ENCODE measurements around the gene NRF1. TPM values are rescaled to one million over a fixed set of nuclear protein-coding genes. Genes with fewer than 3 reads are reported as not detected.

NRF1 gene
- total and polyA plus RNA-seq, 4 donors, result 6.9 to 33.3 (median 14.8) TPM

DNA sequence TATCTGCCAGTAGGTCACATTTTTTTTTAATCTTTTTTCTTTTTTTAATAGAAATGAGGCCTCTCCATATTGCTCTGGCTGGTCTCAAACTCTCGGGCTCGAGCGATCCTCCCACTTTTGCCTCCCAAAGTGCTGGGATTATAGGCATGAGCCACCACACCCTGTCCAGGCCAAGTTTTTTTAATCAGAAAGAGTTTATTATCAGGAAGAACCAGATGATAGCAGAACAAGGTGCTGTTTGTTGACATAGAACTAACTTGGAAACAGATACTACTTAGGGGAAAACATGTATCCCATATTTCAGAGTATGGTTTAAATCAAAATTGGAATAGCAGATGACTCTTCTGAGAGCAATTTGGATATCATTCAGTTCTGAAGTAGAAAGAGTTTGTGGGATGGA is 118.6 kb downstream of the NRF1 start:
- Histone ChIP-seq H3K9me3 (ENCODE audit: control insufficient read depth in 4 of 4, insufficient read depth in 3 of 4, low read length in 3 of 4) (no peaks in the 10 kb centered on the region), H3K27me3 (ENCODE audit: control insufficient read depth in 3 of 3, insufficient read depth in 3 of 3, low read length in 2 of 3) (no peaks in the 10 kb centered on the region), H3K9ac (ENCODE audit: insufficient read depth in 1 of 2, low read length in 2 of 2) (no peak overlapping the region), H3K36me3 (ENCODE audit: control insufficient read depth in 4 of 4, insufficient read depth in 4 of 4, low read length in 4 of 4) (peaks cover 26 to 33% (median 30%) of the 10 kb centered on the region in 4 donors), H3K4me3 (no peak overlapping the region), H3K27ac (ENCODE audit: low read depth in 1 of 2, low read length in 1 of 2) (no peak overlapping the region), H3K4me1 (ENCODE audit: control insufficient read depth in 5 of 5, insufficient read depth in 5 of 5, low read length in 5 of 5) (peaks cover 0 to 9% (median 0%) of the 10 kb centered on the region in 5 donors)
- TF ChIP-seq, protein P1, sequence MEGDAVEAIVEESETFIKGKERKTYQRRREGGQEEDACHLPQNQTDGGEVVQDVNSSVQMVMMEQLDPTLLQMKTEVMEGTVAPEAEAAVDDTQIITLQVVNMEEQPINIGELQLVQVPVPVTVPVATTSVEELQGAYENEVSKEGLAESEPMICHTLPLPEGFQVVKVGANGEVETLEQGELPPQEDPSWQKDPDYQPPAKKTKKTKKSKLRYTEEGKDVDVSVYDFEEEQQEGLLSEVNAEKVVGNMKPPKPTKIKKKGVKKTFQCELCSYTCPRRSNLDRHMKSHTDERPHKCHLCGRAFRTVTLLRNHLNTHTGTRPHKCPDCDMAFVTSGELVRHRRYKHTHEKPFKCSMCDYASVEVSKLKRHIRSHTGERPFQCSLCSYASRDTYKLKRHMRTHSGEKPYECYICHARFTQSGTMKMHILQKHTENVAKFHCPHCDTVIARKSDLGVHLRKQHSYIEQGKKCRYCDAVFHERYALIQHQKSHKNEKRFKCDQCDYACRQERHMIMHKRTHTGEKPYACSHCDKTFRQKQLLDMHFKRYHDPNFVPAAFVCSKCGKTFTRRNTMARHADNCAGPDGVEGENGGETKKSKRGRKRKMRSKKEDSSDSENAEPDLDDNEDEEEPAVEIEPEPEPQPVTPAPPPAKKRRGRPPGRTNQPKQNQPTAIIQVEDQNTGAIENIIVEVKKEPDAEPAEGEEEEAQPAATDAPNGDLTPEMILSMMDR (IDR thresholded peaks at IDR 0.05; ENCODE audit: control extremely low read depth, extremely low read depth), result no peak
- 98 to 99% methylated on average over 3 of the region's 3 CpGs for WGBS, 2 donors
- ATAC-seq (ENCODE audit: insufficient read depth, low FRiP score) (no peak), DNase-seq (no peak)

DNA sequence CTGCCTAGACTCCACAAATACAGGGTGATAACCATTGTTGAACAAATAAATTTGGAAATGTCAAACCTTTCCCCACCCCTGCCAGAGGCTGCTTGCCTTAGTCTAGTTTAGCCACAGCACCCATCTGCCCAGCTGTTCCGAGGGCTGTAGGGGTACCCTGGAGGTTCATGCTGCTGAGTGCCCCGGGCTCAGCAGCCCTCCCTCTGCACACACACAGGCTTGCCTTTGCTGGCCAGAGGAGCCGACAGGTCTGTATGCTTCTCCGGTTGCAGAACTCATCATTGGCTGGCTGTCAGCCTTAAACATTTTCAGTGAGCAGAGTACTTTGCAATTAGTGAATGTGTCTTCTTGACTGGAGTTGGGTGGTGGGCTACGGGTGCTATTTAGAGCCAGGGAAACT is 122.9 kb downstream of the NRF1 start:
- DNase-seq, result no peak
- peaks cover 16 to 34% (median 18%) of the 10 kb centered on the region in 4 donors for H3K36me3 ChIP-seq (ENCODE audit: control insufficient read depth in 4 of 4, insufficient read depth in 4 of 4, low read length in 4 of 4)
- 91 to 92% methylated on average over 5 of the region's 5 CpGs for WGBS, 2 donors

DNA sequence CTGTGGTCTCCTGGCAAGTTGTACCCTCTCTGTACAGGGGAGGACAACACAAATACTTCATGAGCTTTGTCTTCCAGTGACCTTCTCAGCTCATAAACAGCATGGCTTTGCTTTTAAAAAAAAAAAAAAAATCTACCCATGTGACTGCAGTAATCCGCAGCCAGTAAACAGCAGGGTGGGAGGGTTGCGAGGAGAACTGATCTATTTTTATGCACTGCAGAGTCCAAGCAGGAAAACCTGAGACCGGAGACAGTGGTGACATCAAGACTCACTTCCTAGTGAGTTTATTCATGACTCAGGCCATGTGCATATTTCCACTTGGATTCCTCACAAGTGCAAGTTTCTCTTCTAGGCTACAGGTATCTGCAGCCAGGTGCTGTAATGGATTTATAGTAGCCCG is 127.9 kb downstream of the NRF1 start:
- 72% methylated on average over 4 of the region's 4 CpGs for WGBS, 2 donors
- ATAC-seq (ENCODE audit: insufficient read depth, low FRiP score) (no peak), DNase-seq (peak in 2 of 3 donors; percentile 14 to 55)
- H3K4me1 ChIP-seq (ENCODE audit: control insufficient read depth in 5 of 5, insufficient read depth in 5 of 5, low read length in 5 of 5), result peaks cover 0 to 12% (median 0%) of the 10 kb centered on the region in 5 donors
- TF ChIP-seq, protein P1 (IDR thresholded peaks at IDR 0.05; ENCODE audit: control extremely low read depth, extremely low read depth), result no peak
- no peak overlapping the region for H3K9ac ChIP-seq (ENCODE audit: insufficient read depth in 1 of 2, low read length in 2 of 2)
- H3K4me3 ChIP-seq, result no peak overlapping the region
- no peaks in the 10 kb centered on the region for H3K9me3 ChIP-seq (ENCODE audit: control insufficient read depth in 4 of 4, insufficient read depth in 3 of 4, low read length in 3 of 4)
- peaks cover 5 to 17% (median 9%) of the 10 kb centered on the region in 4 donors for H3K36me3 ChIP-seq (ENCODE audit: control insufficient read depth in 4 of 4, insufficient read depth in 4 of 4, low read length in 4 of 4)
- no peaks in the 10 kb centered on the region for H3K27me3 ChIP-seq (ENCODE audit: control insufficient read depth in 3 of 3, insufficient read depth in 3 of 3, low read length in 2 of 3)
- peak overlapping the region in 1 of 2 donors; percentile 58 for H3K27ac ChIP-seq (ENCODE audit: low read depth in 1 of 2, low read length in 1 of 2)

More for the DNA sequence above, 122.9 kb downstream of the NRF1 start:
- TF ChIP-seq, protein P1 (IDR thresholded peaks at IDR 0.05; ENCODE audit: control extremely low read depth, extremely low read depth), result no peak
- no peaks in the 10 kb centered on the region for H3K9me3 ChIP-seq (ENCODE audit: control insufficient read depth in 4 of 4, insufficient read depth in 3 of 4, low read length in 3 of 4)
- no peak overlapping the region for H3K27ac ChIP-seq (ENCODE audit: low read depth in 1 of 2, low read length in 1 of 2)
- H3K4me1 ChIP-seq (ENCODE audit: control insufficient read depth in 5 of 5, insufficient read depth in 5 of 5, low read length in 5 of 5), result peaks cover 0 to 5% (median 0%) of the 10 kb centered on the region in 5 donors
- ATAC-seq (ENCODE audit: insufficient read depth, low FRiP score), result no peak
- H3K27me3 ChIP-seq (ENCODE audit: control insufficient read depth in 3 of 3, insufficient read depth in 3 of 3, low read length in 2 of 3), result no peaks in the 10 kb centered on the region
- H3K4me3 ChIP-seq, result no peak overlapping the region
- no peak overlapping the region for H3K9ac ChIP-seq (ENCODE audit: insufficient read depth in 1 of 2, low read length in 2 of 2)

All from lung (tissue), 12 donors.